GM18858 (cell line): ENCODE measurements around the gene MAP3K13.
"Not testable (repeated sequence)": the region's sequence is repeated elsewhere in the genome, so short reads cannot be mapped to it uniquely, and the experiment has no call there.

ENCODE experiments used
- ATAC-seq: cut with Tn5 transposase; IDR thresholded peaks from one replicate; pipeline ENCODE4 v1.9.1; 2021; ENCODE audit not compliant: unreplicated experiment

Gene MAP3K13

DNA sequence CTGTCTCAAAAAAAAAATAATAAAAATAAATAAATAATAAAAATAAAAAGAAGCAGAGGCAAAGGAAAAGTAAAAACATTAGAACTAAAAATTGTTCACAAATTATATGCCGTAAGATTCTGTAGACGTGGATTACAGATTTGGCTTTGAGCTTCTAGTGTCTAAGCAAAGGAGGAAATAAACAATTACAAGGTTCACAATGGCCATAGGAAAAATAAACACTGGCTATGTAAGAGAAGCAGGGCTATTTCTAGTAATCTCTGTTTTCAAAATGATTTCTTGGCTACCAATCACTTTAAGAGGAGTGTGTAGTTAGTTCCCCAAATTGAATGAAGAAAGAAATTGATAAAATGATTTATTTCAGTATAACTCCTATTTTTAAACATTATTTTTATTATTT is 81.4 kb downstream of the MAP3K13 start:
- ATAC-seq: no peak

GRCh38 chr3:185448107-185448506 is 85.2 kb downstream of the MAP3K13 start:
- ATAC-seq: no peak

GRCh38 chr3:185451432-185451831 is 88.5 kb downstream of the MAP3K13 start:
- ATAC-seq: not testable (repeated sequence)

- ATAC-seq: no peak
These were observed 94.4 kb downstream of the MAP3K13 start for GRCh38 chr3:185457376-185457775.

GRCh38 chr3:185460309-185460708 is 97.4 kb downstream of the MAP3K13 start:
- ATAC-seq: no peak

- no peak for ATAC-seq
These were observed 97.9 kb downstream of the MAP3K13 start for GRCh38 chr3:185460719-185461350.

DNA sequence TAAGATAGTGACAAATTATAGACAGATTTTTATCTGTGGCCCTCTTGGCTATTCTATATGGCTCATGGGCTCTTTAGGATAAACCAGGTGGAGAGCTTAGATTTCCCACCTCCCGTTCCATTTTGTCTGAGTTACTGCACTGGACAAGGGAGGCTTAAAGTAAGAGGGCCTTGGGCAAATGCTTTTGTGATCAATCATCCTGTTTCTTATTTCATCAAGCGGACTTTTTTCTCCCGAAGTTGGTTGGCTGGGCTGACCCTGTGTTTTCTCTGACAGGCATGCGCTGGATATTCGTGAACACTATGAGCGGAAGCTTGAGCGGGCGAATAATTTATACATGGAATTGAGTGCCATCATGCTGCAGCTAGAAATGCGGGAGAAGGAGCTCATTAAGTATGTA is 102.5 kb downstream of the MAP3K13 start:
- ATAC-seq: no peak

DNA sequence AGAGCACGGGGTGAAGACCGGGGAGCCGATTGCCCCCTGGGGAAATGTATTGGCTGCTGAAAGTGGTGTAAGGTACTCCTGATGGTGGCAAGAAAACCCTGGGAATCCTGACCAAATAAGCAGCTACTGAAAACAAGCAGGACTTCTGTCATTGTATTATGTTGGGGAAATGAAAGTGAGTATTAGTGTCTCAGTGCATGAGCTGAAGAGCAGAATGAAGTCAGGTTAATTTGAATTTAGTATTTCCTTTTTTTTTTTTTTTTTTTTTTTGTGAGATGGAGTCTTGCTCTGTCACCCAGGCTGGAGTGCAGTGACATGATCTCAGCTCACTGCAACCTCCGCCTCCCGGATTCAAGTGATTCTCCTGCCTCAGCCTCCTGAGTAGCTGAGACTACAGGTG is 103.2 kb downstream of the MAP3K13 start:
- not testable (repeated sequence) for ATAC-seq

GRCh38 chr3:185469542-185469941 is 106.6 kb downstream of the MAP3K13 start:
- ATAC-seq: no peak

GRCh38 chr3:185470323-185470722 is 107.4 kb downstream of the MAP3K13 start:
- ATAC-seq: no peak

- ATAC-seq: no peak
These were observed 110.4 kb downstream of the MAP3K13 start for GRCh38 chr3:185473290-185473815.

DNA sequence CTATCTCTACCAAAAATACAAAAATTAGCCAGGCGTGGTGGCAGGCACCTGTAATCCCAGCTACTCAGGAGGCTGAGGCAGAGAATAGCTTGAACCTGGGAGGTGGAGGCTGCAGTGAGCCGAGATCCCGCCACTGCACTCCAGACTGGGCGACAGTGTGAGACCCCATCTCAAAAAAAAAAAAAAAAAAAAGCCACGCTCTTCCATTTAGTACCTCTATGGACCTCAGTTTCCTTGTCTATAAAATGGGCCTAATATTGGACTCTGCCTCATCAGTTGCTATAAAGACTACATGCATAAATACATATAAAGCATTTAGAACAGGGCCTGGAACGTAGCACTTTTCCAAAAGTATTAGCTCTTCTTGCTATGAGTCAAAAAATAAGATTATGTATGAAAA is 112.0 kb downstream of the MAP3K13 start:
- ATAC-seq: not testable (repeated sequence)

DNA sequence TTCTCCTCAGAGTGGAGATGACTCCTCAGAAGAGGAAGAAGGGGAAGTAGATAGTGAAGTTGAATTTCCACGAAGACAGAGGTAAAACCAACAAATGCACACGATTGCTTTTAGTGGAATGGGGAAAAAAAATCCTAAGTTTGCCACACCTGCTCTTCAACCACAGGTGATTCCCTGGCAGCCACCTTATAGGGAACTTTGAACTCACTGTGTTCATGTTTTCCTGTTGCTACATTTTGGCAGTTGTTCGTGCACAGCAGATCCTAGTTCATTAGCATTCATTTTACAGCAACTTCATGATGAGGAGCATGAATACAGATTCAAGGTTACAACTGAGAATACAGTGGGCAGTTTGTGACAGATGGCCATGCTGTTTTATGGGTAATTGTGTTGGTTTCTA is 114.4 kb downstream of the MAP3K13 start:
- ATAC-seq: no peak

GRCh38 chr3:185479373-185479945 is 116.5 kb downstream of the MAP3K13 start:
- no peak for ATAC-seq

DNA sequence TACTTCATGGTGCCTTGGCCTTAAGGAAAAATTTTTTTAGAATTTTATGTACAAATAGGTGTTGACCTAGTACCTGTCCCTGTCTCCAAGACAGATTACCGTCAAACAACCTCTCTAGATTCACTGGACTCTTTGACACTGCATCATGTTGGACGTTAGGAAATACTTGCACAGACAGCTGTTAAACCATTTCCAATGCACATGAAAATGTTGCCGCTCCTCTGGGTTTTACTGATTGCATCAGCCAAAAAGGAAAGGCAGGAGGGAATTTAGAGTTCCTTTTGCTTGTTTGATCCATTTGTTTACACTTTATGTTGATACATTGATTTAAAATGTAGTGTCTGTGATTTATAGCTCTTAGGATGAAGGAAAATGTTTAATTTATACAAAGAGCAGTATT is 121.4 kb downstream of the MAP3K13 start:
- ATAC-seq: no peak

DNA sequence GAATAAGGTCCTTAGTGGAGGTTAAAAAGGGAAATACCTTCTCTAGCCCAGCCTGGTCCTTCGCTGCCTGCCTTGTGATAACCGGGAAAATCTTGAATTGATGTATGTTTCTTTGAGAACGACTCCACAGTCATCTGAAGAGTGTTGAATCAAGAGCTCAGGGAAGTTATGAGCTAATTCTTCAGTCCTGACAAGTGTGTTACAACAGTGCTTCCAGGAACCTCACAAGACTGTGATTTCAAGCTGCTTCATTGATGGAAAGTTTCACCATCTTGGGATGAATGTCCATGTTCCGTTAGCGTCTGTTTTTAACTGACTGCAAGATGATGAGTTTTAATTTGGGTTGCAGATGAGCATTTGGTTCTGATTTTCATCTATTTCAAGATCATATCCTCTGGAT is 123.5 kb downstream of the MAP3K13 start:
- ATAC-seq: no peak

DNA sequence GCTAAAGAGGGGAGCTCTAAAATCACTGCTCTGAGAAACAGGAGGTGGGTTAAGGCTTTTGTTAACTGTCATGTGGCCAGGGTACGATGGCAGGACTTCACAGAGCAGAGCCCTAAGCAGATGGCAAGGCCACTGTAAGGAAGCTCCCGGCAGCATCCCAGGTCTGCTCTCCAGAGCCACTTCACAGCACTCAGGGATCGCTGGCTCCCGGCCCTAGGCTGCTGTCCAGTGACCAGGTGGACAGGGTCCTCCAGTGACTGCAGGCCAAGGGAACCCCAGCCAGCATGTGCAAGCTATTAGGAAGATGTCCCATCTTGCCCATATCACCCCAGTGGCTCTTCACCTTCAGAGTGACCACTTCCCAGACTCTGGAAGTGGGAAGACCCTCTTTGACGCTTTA is 125.5 kb downstream of the MAP3K13 start:
- ATAC-seq: no peak

- no peak for ATAC-seq
These were observed 126.5 kb downstream of the MAP3K13 start for GRCh38 chr3:185489462-185489861.

- ATAC-seq: no peak
These were observed 127.3 kb downstream of the MAP3K13 start for GRCh38 chr3:185490241-185490640.

DNA sequence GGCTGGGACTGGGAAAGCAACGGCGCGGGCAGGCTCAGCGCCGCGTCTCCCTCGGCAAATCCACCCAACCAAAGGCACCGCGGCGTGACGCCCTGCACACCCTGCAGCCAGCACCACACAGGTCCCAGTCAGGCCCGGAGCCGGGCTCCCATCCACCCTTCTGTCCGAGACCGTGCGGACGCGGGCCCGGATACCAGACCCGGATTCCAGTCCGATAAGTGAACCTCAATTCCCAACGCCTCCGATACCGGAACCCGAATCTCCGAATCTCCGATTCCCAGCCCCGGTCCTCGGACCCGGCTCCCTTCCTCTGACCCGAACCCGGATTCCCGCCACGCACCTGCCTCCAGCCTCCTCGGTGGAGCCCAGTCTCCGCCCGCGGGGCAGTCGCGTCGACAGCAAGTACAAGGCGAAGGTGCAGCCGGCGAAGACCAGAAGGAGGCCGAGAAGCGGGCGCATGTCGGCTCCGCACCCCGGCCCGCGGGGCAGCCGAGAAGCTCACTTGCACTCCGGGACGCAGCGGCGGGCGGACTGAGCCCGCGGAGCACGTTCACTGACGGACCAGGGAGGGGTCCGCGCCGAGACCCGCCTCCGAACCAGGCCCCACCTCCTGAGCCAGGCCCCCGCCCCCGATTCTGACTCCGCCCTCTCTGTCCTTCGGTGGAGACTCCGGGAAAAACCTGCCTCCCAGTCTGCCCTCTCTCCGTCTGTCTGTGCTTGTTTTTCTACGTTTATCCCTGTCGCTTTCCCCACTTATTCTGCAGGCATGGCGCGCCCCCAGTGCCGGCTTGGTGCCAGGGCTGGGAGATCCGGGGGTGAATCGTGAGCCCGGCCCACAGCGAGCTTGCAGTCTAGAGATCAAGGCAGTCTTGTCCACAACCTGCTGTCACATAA is 135.8 kb downstream of the MAP3K13 start, which contains the start of gene TMEM41A:
TMEM41A (minus strand) TSS at position 533 of the 894 bp plus-strand sequence; CDS start at position 459, 74 bp downstream.
- ATAC-seq: peak; percentile 87

- ATAC-seq: no peak
These were observed 140.1 kb downstream of the MAP3K13 start for GRCh38 chr3:185502987-185503386.

DNA sequence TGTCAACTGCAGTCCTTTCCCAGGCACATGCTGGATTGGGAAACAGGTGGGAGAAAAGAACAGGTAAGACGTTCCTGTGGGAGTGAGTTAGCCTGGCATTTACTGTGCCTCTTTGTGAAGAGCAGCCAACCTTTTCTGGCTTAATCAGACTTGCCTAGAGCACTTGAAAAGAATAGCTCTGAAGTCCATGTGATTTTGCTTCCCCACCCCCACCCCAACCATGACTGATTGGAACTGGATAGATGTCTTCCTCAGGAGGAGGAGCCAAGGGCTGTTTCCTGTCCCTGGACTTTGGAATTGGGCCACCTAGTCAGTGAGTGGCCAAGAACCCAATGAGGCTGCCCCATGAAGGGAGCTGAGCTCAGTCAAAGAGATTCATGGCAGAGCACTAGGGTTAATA is 140.6 kb downstream of the MAP3K13 start:
- ATAC-seq: no peak
